Measurements from ENCODE around the gene MSI2.

- TF ChIP-seq CTCF (IDR thresholded peaks at IDR 0.05) (no peak), EZH2 (IDR thresholded peaks at IDR 0.05; ENCODE audit: borderline replicate concordance, insufficient read depth, low read depth, low read length, poor library complexity, severe bottlenecking) (no peak)
These were observed 212.8 kb downstream of the MSI2 start for GRCh38 chr17:57468932-57469775.

All from B cell (primary cell).